H1 (cell line): ENCODE data around the gene COPS6. TPM values are rescaled to one million over a fixed set of nuclear protein-coding genes. Genes with fewer than 3 reads are reported as not detected.

Source experiments
- CTCF ChIA-PET: fragments of 300-600 bp; sonication (Branson Sonifier 250); formaldehyde crosslinking; loops from one replicate; lab custom pipeline; 2021; ENCODE audit not compliant: partially characterized antibody; lab: Charles Lee
- POLR2A ChIA-PET: fragments of 300-600 bp; sonication (Branson Sonifier 250); formaldehyde crosslinking; loops from one replicate; lab custom pipeline; 2021; ENCODE audit warnings: inconsistent platforms; ENCODE audit not compliant: partially characterized antibody; lab: Charles Lee
- DNase-seq, 2 experiments: peaks; one replicate each; pipeline versions ENCODE4 v3.0.0 to v3.0.0-alpha.2; 2010 to 2022; ENCODE audit warnings: low spot score in 2 of 2, low read depth in 1 of 2, mixed read lengths in 1 of 2
- FAIRE-seq: peaks from 2 replicates; lab custom pipeline; 2011; peaks lifted over from hg19 to GRCh38; lab: Jason Lieb, UNC
- H2AFZ ChIP-seq: 2 replicates; pipeline ENCODE4 v1.8.1; 2012; ENCODE audit warnings: low read length, inconsistent platforms
- H2AK5ac ChIP-seq: 2 replicates; pipeline ENCODE4 v1.6.1; 2013; ENCODE audit warnings: low read depth, low read length
- H2BK120ac ChIP-seq: replicated peaks from 2 replicates; pipeline ENCODE3; 2013; ENCODE audit warnings: low read depth, low read length, inconsistent platforms
- H2BK12ac ChIP-seq: 2 replicates; pipeline ENCODE4 v1.6.1; 2013; ENCODE audit warnings: low read depth, low read length
- H2BK15ac ChIP-seq: 2 replicates; pipeline ENCODE4 v1.6.1; 2013; ENCODE audit warnings: low read length
- H2BK20ac ChIP-seq: 2 replicates; pipeline ENCODE4 v1.6.1; 2013; ENCODE audit warnings: low read length
- H2BK5ac ChIP-seq: 2 replicates; pipeline ENCODE4 v1.6.1; 2013; ENCODE audit warnings: low read depth, low read length
- H3K14ac ChIP-seq: 2 replicates; pipeline ENCODE4 v1.6.1; 2013; ENCODE audit warnings: inconsistent platforms; ENCODE audit not compliant: insufficient read length
- H3K18ac ChIP-seq: 2 replicates; pipeline ENCODE4 v1.6.1; 2013; ENCODE audit warnings: low read length; ENCODE audit errors: extremely low read depth
- H3K23ac ChIP-seq: 2 replicates; pipeline ENCODE4 v1.6.1; 2013; ENCODE audit warnings: inconsistent platforms; ENCODE audit not compliant: insufficient read length
- H3K23me2 ChIP-seq: 2 replicates; pipeline ENCODE4 v1.6.1; 2013; ENCODE audit warnings: low read depth, low read length
- H3K27ac ChIP-seq: 2 replicates; pipeline ENCODE4 v1.6.1; 2011; ENCODE audit warnings: low read depth, low read length, inconsistent platforms
- H3K27me3 ChIP-seq, 4 experiments: replicated peaks in 1 of 4; 1 replicate in 1 of 4; 2 replicates in 3 of 4; pipeline versions ENCODE4 v1.6.1 to v1.8.1; 2011 to 2013; ENCODE audit warnings: low read length in 3 of 4, mild to moderate bottlenecking in 3 of 4, inconsistent platforms in 2 of 4, mixed read lengths in 2 of 4, moderate library complexity in 1 of 4; ENCODE audit not compliant: control insufficient read depth in 3 of 4, insufficient read depth in 3 of 4; ENCODE audit errors: extremely low read depth in 1 of 4
- H3K36me3 ChIP-seq, 4 experiments: 2 replicates each; pipeline versions ENCODE4 v1.6.1 to v1.8.1; 2011 to 2013; ENCODE audit warnings: mild to moderate bottlenecking in 4 of 4, low read length in 3 of 4, moderate library complexity in 2 of 4, control low read depth in 1 of 4, inconsistent platforms in 1 of 4; ENCODE audit not compliant: insufficient read depth in 4 of 4, control insufficient read depth in 2 of 4
- H3K4ac ChIP-seq: replicated peaks from 2 replicates; pipeline ENCODE3; 2013; ENCODE audit warnings: low read length, low read depth, mixed read lengths, inconsistent platforms; ENCODE audit not compliant: insufficient read length
- H3K4me1 ChIP-seq, 4 experiments: replicated peaks in 1 of 4; 1 replicate in 1 of 4; 2 replicates in 3 of 4; pipeline versions ENCODE4 v1.6.1 to v1.8.1; 2011 to 2013; ENCODE audit warnings: low read length in 3 of 4, inconsistent platforms in 2 of 4, mixed read lengths in 1 of 4; ENCODE audit not compliant: insufficient read depth in 4 of 4, control insufficient read depth in 3 of 4
- H3K4me2 ChIP-seq, 2 experiments: 2 replicates each; pipeline versions ENCODE4 v1.6.1 to v1.8.1; 2011 to 2013; ENCODE audit warnings: low read depth in 2 of 2, low read length in 2 of 2, control low read depth in 1 of 2, inconsistent platforms in 1 of 2, mild to moderate bottlenecking in 1 of 2; ENCODE audit not compliant: insufficient read depth in 1 of 2
- H3K4me3 ChIP-seq, 4 experiments: fragments of 200-600, 300-600 bp in 1 of 4; sonication (generic), shearing (Covaris generic), sonication (Bioruptor Twin) in 1 of 4; 2 replicates each; pipeline versions ENCODE4 v1.5.1 to v1.8.1; 2011 to 2016; ENCODE audit warnings: low read length in 4 of 4, low read depth in 3 of 4, control low read depth in 2 of 4, inconsistent platforms in 2 of 4, mild to moderate bottlenecking in 2 of 4, mixed read lengths in 1 of 4, moderate library complexity in 1 of 4; ENCODE audit not compliant: insufficient read depth in 2 of 4; ENCODE audit errors: extremely low read depth in 1 of 4
- H3K56ac ChIP-seq: replicated peaks from 2 replicates; pipeline ENCODE3; 2013; ENCODE audit warnings: low read depth, mild to moderate bottlenecking, mixed read lengths, low read length, inconsistent platforms; ENCODE audit not compliant: insufficient read length
- H3K79me1 ChIP-seq: 2 replicates; pipeline ENCODE4 v1.6.1; 2013; ENCODE audit warnings: low read depth, low read length, control low read depth
- H3K79me2 ChIP-seq, 2 experiments: 2 replicates each; pipeline versions ENCODE4 v1.6.1 to v1.8.1; 2012 to 2013; ENCODE audit warnings: low read length in 2 of 2, mild to moderate bottlenecking in 2 of 2, inconsistent platforms in 1 of 2; ENCODE audit not compliant: insufficient read depth in 2 of 2, control insufficient read depth in 1 of 2
- H3K9ac ChIP-seq, 4 experiments: replicated peaks in 1 of 4; 1 replicate in 1 of 4; 2 replicates in 3 of 4; pipeline versions ENCODE4 v1.6.1 to v1.8.1; 2011 to 2013; ENCODE audit warnings: low read depth in 3 of 4, low read length in 3 of 4, control low read depth in 2 of 4, mild to moderate bottlenecking in 2 of 4, moderate library complexity in 2 of 4, inconsistent platforms in 1 of 4; ENCODE audit errors: extremely low read depth in 1 of 4
- H3K9me3 ChIP-seq, 2 experiments: 2 replicates each; pipeline versions ENCODE4 v1.6.1 to v1.8.1; 2012 to 2013; ENCODE audit warnings: mild to moderate bottlenecking in 2 of 2, moderate library complexity in 2 of 2, control low read depth in 1 of 2, inconsistent platforms in 1 of 2, low read depth in 1 of 2, low read length in 1 of 2, mixed read lengths in 1 of 2; ENCODE audit not compliant: insufficient read depth in 2 of 2
- H4K20me1 ChIP-seq, 2 experiments: replicated peaks in 1 of 2; 2 replicates each; pipeline versions ENCODE3 to v1.8.1; 2011 to 2013; ENCODE audit warnings: inconsistent platforms in 2 of 2, low read length in 2 of 2, mild to moderate bottlenecking in 1 of 2; ENCODE audit not compliant: insufficient read depth in 2 of 2, control insufficient read depth in 1 of 2
- H4K5ac ChIP-seq: 2 replicates; pipeline ENCODE4 v1.6.1; 2013; ENCODE audit warnings: low read length, low read depth, mixed read lengths, inconsistent platforms; ENCODE audit not compliant: insufficient read length
- H4K8ac ChIP-seq: 2 replicates; pipeline ENCODE4 v1.8.0; 2013; ENCODE audit warnings: mild to moderate bottlenecking, moderate library complexity, low read length, inconsistent platforms; ENCODE audit not compliant: insufficient read depth; ENCODE audit errors: extremely low read depth
- H4K91ac ChIP-seq: replicated peaks from 2 replicates; pipeline ENCODE3; 2013; ENCODE audit warnings: low read length, mixed read lengths, inconsistent platforms; ENCODE audit not compliant: insufficient read length
- BRCA1 ChIP-seq: IDR thresholded peaks from 2 replicates; pipeline ENCODE4 v1.6.1; 2012; ENCODE audit warnings: low read depth, low read length, improper control_type of control experiment
- MAFK ChIP-seq: IDR thresholded peaks from 2 replicates; pipeline ENCODE4 v1.6.1; 2012; ENCODE audit warnings: low read depth, mild to moderate bottlenecking, improper control_type of control experiment, low read length
- NRF1 ChIP-seq: IDR thresholded peaks from 2 replicates; pipeline ENCODE4 v1.6.1; 2011; ENCODE audit warnings: mild to moderate bottlenecking, low read depth, low read length, improper control_type of control experiment
- WGBS, 2 experiments: shearing (Covaris generic) in 1 of 2; methylation state at CpG; one replicate each; pipeline versions ENCODE4 v1.1.6 to v1.1.7; 2013 to 2015; ENCODE audit warnings: low lambda C conversion rate in 2 of 2, mixed read lengths in 2 of 2, inconsistent platforms in 1 of 2, low coverage in 1 of 2, missing lambda C conversion rate in 1 of 2; ENCODE audit not compliant: insufficient replicate concordance in 2 of 2, insufficient coverage in 1 of 2, insufficient read length in 1 of 2; ENCODE audit errors: extremely low coverage in 1 of 2, missing lambda C conversion rate in 1 of 2; 5-methylcytosine and 5-hydroxymethylcytosine counted together
- polyA plus RNA-seq, 7 experiments: library from polyadenylated mRNA; depleted of rRNA in 3 of 7; stranded (reverse) in 5 of 7; unstranded in 2 of 7; fragments of >200 nt in 5 of 7; fragments of 200-250 nt in 2 of 7; gene quantifications; 1 replicate in 5 of 7; 2 replicates in 1 of 7; 4 replicates in 1 of 7; pipeline versions ENCODE4 v1.2.1 to v1.2.3, GENCODE V29; 2011 to 2013; ENCODE audit warnings: missing spikeins in 2 of 7, mixed read lengths in 2 of 7
- total RNA-seq: library from RNA; stranded (reverse); fragmentation: NEBNext Ultra II Directional; extraction: Animal tissue kit (Norgen Biotek cat#: 25700); gene quantifications from 2 replicates; pipeline ENCODE4 v1.2.1, GENCODE V29; 2021
- TF ChIP-seq, protein P1 (sequence below): IDR thresholded peaks from 2 replicates; pipeline ENCODE4 v1.6.1; 2011; ENCODE audit warnings: low read length, improper control_type of control experiment

COPS6 gene
- total and polyA plus RNA-seq, 2 of the 8 experiments (the other 6 are each of a cell fraction or from before 2014, with no cell fraction given): 127 to 225 TPM

GRCh38 chr7:100106633-100107032 is 17.9 kb downstream of the COPS6 start:
- Histone ChIP-seq H2BK15ac (no peak overlapping the region), H3K4ac (no peak overlapping the region), H3K4me1 (no peaks in the 10 kb centered on the region; a peak in 2 of 7 replicates), H3K79me1 (no peaks in the 10 kb centered on the region; the same call in 1 of the 2 replicates), H3K56ac (no peak overlapping the region), H3K4me2 (no peak overlapping the region), H2BK120ac (no peak overlapping the region), H4K8ac (no peak overlapping the region), H2BK20ac (no peak overlapping the region), H3K27me3 (no peaks in the 10 kb centered on the region), H2AK5ac (no peak overlapping the region), H3K18ac (no peak overlapping the region), H4K20me1 (peaks cover 5% of the 10 kb centered on the region in 2 experiments), H3K14ac (no peak overlapping the region), H3K4me3 (no peak overlapping the region), H4K5ac (no peak overlapping the region), H3K23ac (no peak overlapping the region), H3K23me2 (no peaks in the 10 kb centered on the region), H3K27ac (no peak overlapping the region), H3K36me3 (peaks cover 9 to 50% (median 34%) of the 10 kb centered on the region in 4 experiments; a peak in 7 of 8 replicates), H3K79me2 (0 out of 4 replicates have a peak, but pooled peaks cover 0 to 6% of the 10 kb centered on the region in 2 experiments), H3K9ac (no peak overlapping the region), H4K91ac (no peak overlapping the region), H2BK5ac (no peak overlapping the region), H2AFZ (no peak overlapping the region), H3K9me3 (no peaks in the 10 kb centered on the region), H2BK12ac (no peak overlapping the region)
- 96% methylated on average over 11 of the region's 17 CpGs; no CpG with 5 or more reads in 1 of the 2 experiments for WGBS, 2 experiments
- ChIA-PET POLR2A (interaction anchor here (1.8 to 20.0 kb wide), 3 partner anchors 11 to 21 kb away, joined by 5 to 722 read pairs (median 414); partner anchors contain the start of genes CNPY4, COPS6, MBLAC1 and TAF6), CTCF (interaction anchor here (1.0 to 2.1 kb wide), 2 partner anchors 24 to 26 kb away, joined by 3 to 5 read pairs; no protein-coding TSS in a partner anchor)
- FAIRE-seq (no peak), DNase-seq (no peak)
- TF ChIP-seq, protein P1, sequence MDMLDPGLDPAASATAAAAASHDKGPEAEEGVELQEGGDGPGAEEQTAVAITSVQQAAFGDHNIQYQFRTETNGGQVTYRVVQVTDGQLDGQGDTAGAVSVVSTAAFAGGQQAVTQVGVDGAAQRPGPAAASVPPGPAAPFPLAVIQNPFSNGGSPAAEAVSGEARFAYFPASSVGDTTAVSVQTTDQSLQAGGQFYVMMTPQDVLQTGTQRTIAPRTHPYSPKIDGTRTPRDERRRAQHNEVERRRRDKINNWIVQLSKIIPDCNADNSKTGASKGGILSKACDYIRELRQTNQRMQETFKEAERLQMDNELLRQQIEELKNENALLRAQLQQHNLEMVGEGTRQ: no peak
- no peak for TF ChIP-seq NRF1
- TF ChIP-seq BRCA1: no peak
- TF ChIP-seq MAFK: no peak
